A549 (cell line): ENCODE data around the gene C12orf75.

Source experiments
- CHD4 ChIP-seq: fragments of 200-600 bp; sonication (generic); IDR thresholded peaks from 2 replicates; pipeline ENCODE4 v1.6.1; 2016; ENCODE audit warnings: antibody characterized with exemption, mild to moderate bottlenecking, borderline replicate concordance
- CTCF ChIP-seq: fragments of >200 bp; sonication (Bioruptor Twin); formaldehyde crosslinking; IDR thresholded peaks from 3 replicates; pipeline ENCODE4 v1.5.1; 2016
- SMC3 ChIP-seq: fragments of >200 bp; sonication (Bioruptor Twin); formaldehyde crosslinking; IDR thresholded peaks from 3 replicates; pipeline ENCODE4 v1.6.1; 2018; ENCODE audit warnings: inconsistent platforms
- TF ChIP-seq, protein P1 (sequence below): IDR thresholded peaks from 2 replicates; pipeline ENCODE4 v1.6.1; 2012; ENCODE audit warnings: low read depth, borderline replicate concordance

DNA sequence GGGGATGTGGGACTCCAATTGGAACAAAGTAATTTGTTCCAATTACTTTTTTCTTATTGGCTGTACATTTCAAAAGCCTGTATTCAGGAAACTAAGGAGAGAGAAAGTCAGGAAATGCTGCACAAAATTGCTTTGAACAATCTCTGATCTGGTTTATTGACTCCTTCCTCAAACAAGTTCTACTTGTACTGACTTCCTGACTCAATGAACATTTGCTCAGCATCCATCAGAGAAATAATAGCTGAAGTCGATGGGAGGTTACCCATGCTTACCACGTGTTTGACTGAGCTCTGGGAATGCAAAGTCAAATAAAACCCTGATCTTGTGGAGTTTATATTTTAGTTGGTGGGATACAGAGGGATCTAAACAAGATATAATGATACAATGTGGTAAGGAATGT is 15.4 kb upstream of the C12orf75 start:
- TF ChIP-seq CTCF = no peak
- TF ChIP-seq, protein P1, sequence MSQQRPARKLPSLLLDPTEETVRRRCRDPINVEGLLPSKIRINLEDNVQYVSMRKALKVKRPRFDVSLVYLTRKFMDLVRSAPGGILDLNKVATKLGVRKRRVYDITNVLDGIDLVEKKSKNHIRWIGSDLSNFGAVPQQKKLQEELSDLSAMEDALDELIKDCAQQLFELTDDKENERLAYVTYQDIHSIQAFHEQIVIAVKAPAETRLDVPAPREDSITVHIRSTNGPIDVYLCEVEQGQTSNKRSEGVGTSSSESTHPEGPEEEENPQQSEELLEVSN = no peak
- no peak for TF ChIP-seq SMC3
- TF ChIP-seq CHD4 = no peak
